Uterus (tissue), 4 donors: ENCODE data around the gene TPGS2. TPM values are rescaled to one million over a fixed set of nuclear protein-coding genes. Genes with fewer than 3 reads are reported as not detected.

ENCODE experiments used
- DNase-seq, 2 donors: peaks; one replicate each; pipeline ENCODE4 v3.0.0-alpha.2; 2019 to 2020
- H3K27ac ChIP-seq, 2 donors: fragments of 200-600 bp; sonication (generic); 1 replicate in 1 of 2; 2 replicates in 1 of 2; pipeline ENCODE4 v1.5.1; 2016 to 2018
- H3K27me3 ChIP-seq, 2 donors: fragments of 200-600 bp; sonication (generic); one replicate each; pipeline ENCODE4 v1.5.1; 2018 to 2019; ENCODE audit warnings: control low read depth in 1 of 2
- H3K36me3 ChIP-seq, 2 donors: fragments of 200-600 bp; sonication (generic); one replicate each; pipeline ENCODE4 v1.5.1; 2019; ENCODE audit warnings: control low read depth in 1 of 2
- H3K4me1 ChIP-seq, 2 donors: fragments of 200-600 bp; sonication (generic); one replicate each; pipeline ENCODE4 v1.5.1; 2018 to 2019; ENCODE audit warnings: control low read depth in 1 of 2
- H3K4me3 ChIP-seq, 2 donors: fragments of 200-600 bp; sonication (generic); 1 replicate in 1 of 2; 2 replicates in 1 of 2; pipeline ENCODE4 v1.5.1; 2018 to 2019; ENCODE audit warnings: mild to moderate bottlenecking in 1 of 2
- H3K9me3 ChIP-seq, 2 donors: fragments of 200-600 bp; sonication (generic); one replicate each; pipeline ENCODE4 v1.5.1; 2019; ENCODE audit warnings: control low read depth in 1 of 2
- CTCF ChIP-seq, 4 experiments: fragments of 200-600 bp in 2 of 4; fragments of 450-650 bp in 2 of 4; sonication (generic) in 2 of 4; IDR thresholded peaks; one replicate each; pipeline ENCODE4 v1.5.1; 2016 to 2019; ENCODE audit warnings: antibody characterized with exemption in 4 of 4, mild to moderate bottlenecking in 2 of 4, moderate library complexity in 1 of 4
- POLR2A ChIP-seq, 2 donors: fragments of 450-650 bp; IDR thresholded peaks; one replicate each; pipeline ENCODE4 v1.6.1; 2016; ENCODE audit warnings: antibody characterized with exemption in 2 of 2, mild to moderate bottlenecking in 1 of 2, moderate library complexity in 1 of 2
- intact Hi-C: fragments of 100-400 bp; cut with DNase I; formaldehyde crosslinking; loops from one replicate; pipeline ENCODE4 v1.15.1; 2023; ENCODE audit warnings: low total_unique reads
- total RNA-seq, 4 donors: library from RNA; depleted of rRNA in 3 of 4; stranded (reverse); fragments of >200 nt in 3 of 4; gene quantifications; one replicate each; pipeline versions ENCODE4 v1.1.0 to v1.2.4, GENCODE V29; 2014 to 2023
- donor health status: DM: yes; HTN: yes; CAD: no.

TPGS2 gene
- total RNA-seq, 4 donors from 2014 or later = 42.3 to 85.6 (median 69.1) TPM

- no peak for DNase-seq
- no peaks in the 10 kb centered on the region for H3K27me3 ChIP-seq
- no peak overlapping the region for H3K4me3 ChIP-seq
- H3K36me3 ChIP-seq = no peaks in the 10 kb centered on the region
- intact Hi-C loops = no loop called here
- TF ChIP-seq POLR2A (IDR thresholded peaks at IDR 0.05) (no peak), CTCF (IDR thresholded peaks at IDR 0.05) (no peak)
- no peak overlapping the region for H3K27ac ChIP-seq
- H3K9me3 ChIP-seq = no peaks in the 10 kb centered on the region
- no peaks in the 10 kb centered on the region for H3K4me1 ChIP-seq
These were observed 84.4 kb downstream of the TPGS2 start for GRCh38 chr18:36744261-36744876.

Other genes starting within 250 kb of the TPGS2 start
- gene KIAA1328, start 125 bp upstream of the TPGS2 start, total RNA-seq = 10 to 100 TPM; 16.5 to 55.1 (median 31.7) TPM